Psoas muscle (tissue), 8 donors: ENCODE measurements around the gene AFAP1. TPM values are rescaled to one million over a fixed set of nuclear protein-coding genes. Genes with fewer than 3 reads are reported as not detected.

Experiments used
- ATAC-seq, 4 donors: fragments of 200-7000 bp; cut with Tn5 transposase; one replicate each; pipeline ENCODE4 v1.9.1; 2020; ENCODE audit warnings: moderate library complexity in 3 of 4, mild to moderate bottlenecking in 2 of 4
- DNase-seq, 2 donors: peaks; one replicate each; pipeline ENCODE4 v3.0.0-alpha.2; 2020
- H3K27ac ChIP-seq: fragments of 200-600 bp; one replicate; pipeline ENCODE4 v1.8.0; 2022
- H3K27me3 ChIP-seq, 3 donors: fragments of 200-600 bp in 1 of 3; one replicate each; pipeline versions ENCODE4 v1.6.1 to v1.8.0; 2013 to 2022; ENCODE audit warnings: low read length in 2 of 3, mild to moderate bottlenecking in 2 of 3, moderate library complexity in 1 of 3; ENCODE audit not compliant: insufficient read depth in 3 of 3
- H3K36me3 ChIP-seq, 2 donors: fragments of 200-600 bp in 1 of 2; one replicate each; pipeline versions ENCODE4 v1.6.1 to v1.8.0; 2013 to 2022; ENCODE audit warnings: low read depth in 1 of 2, mild to moderate bottlenecking in 1 of 2, moderate library complexity in 1 of 2; ENCODE audit not compliant: insufficient read depth in 1 of 2
- H3K4me1 ChIP-seq: fragments of 200-600 bp; one replicate; pipeline ENCODE4 v1.8.0; 2022
- H3K4me3 ChIP-seq: fragments of 200-600 bp; one replicate; pipeline ENCODE4 v1.8.0; 2022; ENCODE audit warnings: mild to moderate bottlenecking
- H3K9me3 ChIP-seq: fragments of 200-600 bp; one replicate; pipeline ENCODE4 v1.8.0; 2022
- CTCF ChIP-seq: fragments of 200-600 bp; IDR thresholded peaks from one replicate; pipeline ENCODE4 v1.8.0; 2022; ENCODE audit warnings: antibody characterized with exemption
- WGBS, 3 donors: extraction: QIAGEN DNeasy Blood & Tissue Kit; methylation state at CpG; one replicate each; pipeline versions ENCODE4 v1.1.6 to v1.1.7; 2013; 5-methylcytosine and 5-hydroxymethylcytosine counted together
- intact Hi-C, 2 donors: fragments of 100-400 bp; cut with DNase I; formaldehyde crosslinking; loops; one replicate each; pipeline versions ENCODE4 v1.11.0 to v1.14.2; 2022
- polyA plus RNA-seq, 3 donors: library from polyadenylated mRNA; stranded (reverse); fragments of 200-250 nt; gene quantifications; one replicate each; pipeline ENCODE4 v1.2.3, GENCODE V29; 2013
- total RNA-seq, 4 donors: library from RNA; stranded (reverse); fragmentation: NEBNext Ultra II Directional in 2 of 4; extraction: Animal tissue kit (Norgen Biotek cat#: 25700) in 2 of 4; gene quantifications; one replicate each; pipeline versions ENCODE4 v1.2.1 to v1.2.4, GENCODE V29; 2021 to 2023
- donor health status: healthy with polysubstance abuse.
- donor health status: DM: no; HTN: no; CAD: no; lungs with moderate emphysema.
- donor health status: Bipolar disorder and iron deficiency.
- donor health status: healthy.
- donor health status: DM: yes; HTN: yes; CAD: no.
- donor health status: DM: no; HTN: no; CAD: no.
- donor health status: DM: no; HTN: no; CAD: no.
- donor health status: DM: yes; HTN: yes; CAD: no.

The AFAP1 gene
- total and polyA plus RNA-seq, 7 donors, result 1.3 to 11.4 (median 2.6) TPM

- Histone ChIP-seq H3K27ac (no peak overlapping the region), H3K27me3 (no peaks in the 10 kb centered on the region), H3K4me3 (no peak overlapping the region), H3K36me3 (peaks cover 0 to 30% of the 10 kb centered on the region in 2 donors), H3K9me3 (no peaks in the 10 kb centered on the region), H3K4me1 (no peaks in the 10 kb centered on the region)
- 62 to 77% (median 68%) methylated on average over 5 of the region's 5 CpGs for WGBS, 3 donors
- no peak for DNase-seq
- intact Hi-C loops, result no loop called here
- ATAC-seq, result no peak
- no peak for TF ChIP-seq CTCF
Observed at GRCh38 chr4:7779432-7779768, 160.3 kb downstream of the AFAP1 start.

DNA sequence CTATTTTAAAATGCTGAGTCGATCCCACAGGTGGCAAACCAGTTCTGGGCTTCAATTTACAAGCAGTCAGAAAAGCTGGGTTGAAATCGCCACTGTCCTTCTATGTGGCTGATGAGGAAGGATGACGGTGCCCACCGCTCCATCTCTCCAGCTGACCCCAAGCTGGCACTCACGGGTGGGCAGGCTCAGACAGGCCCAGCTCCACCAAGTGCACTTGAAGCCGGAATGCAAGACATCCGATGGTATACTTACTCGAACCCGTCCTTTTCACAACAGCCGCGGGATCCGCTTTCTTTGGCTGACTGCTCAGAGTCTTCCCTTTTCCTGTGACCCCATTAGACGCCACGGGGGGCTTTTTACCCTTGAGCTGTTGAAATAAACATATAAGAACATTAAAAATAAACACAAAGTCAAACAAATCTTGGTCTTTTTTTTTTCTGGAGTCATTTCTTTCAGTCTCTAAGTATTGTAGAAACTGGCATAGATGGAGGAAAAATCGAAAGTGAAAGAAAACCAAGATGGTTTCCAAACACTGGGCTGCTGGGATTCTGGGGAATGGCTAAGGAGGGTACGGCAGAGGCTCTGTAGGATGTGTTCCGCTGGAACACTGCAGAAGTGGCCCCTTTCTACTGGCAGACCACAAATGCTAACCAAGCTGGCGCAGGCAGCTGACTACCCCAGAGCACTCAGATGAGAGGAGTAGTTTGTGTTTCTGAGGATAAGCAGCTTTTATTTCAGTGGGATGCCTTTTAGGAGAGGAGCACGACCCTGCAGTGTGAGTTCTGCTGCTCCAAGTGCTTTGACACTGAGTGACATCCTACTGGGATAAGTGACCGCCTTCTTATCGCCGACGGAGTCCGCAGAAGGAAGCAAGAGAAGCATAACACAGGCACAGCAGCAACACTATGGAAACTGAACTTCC, 160.9 kb downstream of the AFAP1 start:
- H3K9me3 ChIP-seq, result no peaks in the 10 kb centered on the region
- peaks cover 0 to 37% of the 10 kb centered on the region in 2 donors for H3K36me3 ChIP-seq
- 80 to 86% (median 83%) methylated on average over 24 of the region's 24 CpGs for WGBS, 3 donors
- ATAC-seq, result no peak
- H3K27ac ChIP-seq, result no peak overlapping the region
- TF ChIP-seq CTCF, result no peak
- no peak overlapping the region for H3K4me3 ChIP-seq
- no peaks in the 10 kb centered on the region for H3K27me3 ChIP-seq
- intact Hi-C loops, result no loop called here
- DNase-seq, result no peak
- no peaks in the 10 kb centered on the region for H3K4me1 ChIP-seq

- Histone ChIP-seq H3K4me1 (no peaks in the 10 kb centered on the region), H3K27me3 (no peaks in the 10 kb centered on the region), H3K9me3 (no peaks in the 10 kb centered on the region), H3K27ac (no peak overlapping the region), H3K36me3 (peaks cover 0 to 38% of the 10 kb centered on the region in 2 donors), H3K4me3 (no peak overlapping the region)
- ATAC-seq (no peak), DNase-seq (no peak)
- TF ChIP-seq CTCF, result no peak
- WGBS, 3 donors, result 95 to 98% (median 96%) methylated on average over 10 of the region's 10 CpGs
- intact Hi-C loops, result no loop called here
Observed at GRCh38 chr4:7777871-7778509, 161.7 kb downstream of the AFAP1 start.

DNA sequence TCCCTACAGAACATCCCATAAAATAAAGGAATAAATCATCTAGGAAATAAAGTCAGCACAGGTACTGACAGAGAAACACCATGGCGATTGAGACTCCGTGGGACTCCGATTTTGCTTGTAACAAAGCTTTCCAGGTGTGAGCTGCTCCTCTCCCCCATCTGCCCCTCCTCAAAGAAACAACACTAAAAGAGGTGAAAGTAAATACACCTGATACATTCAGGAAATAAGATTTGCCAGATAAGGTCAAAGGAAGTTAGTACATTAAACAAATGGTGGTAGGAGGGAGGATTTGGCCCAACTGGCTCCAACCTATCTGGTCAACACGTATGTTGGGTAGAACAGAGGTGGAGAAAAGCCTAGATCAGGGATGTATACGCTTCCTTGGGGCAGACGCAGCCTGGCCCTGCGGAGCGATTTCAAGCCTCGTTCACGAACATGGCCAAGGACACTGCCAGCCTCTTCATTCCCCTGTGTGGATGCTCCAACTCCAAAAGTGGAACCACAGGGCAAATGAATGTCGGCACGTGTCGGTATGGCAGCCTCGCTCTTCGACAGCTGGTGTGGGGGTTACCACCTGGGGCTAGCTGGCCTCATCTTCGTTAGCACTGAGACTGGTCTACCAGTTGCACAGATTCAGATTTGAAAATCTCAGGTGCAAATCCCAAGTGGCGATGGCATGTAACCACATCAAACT, 162.5 kb downstream of the AFAP1 start:
- ATAC-seq (no peak), DNase-seq (no peak)
- no peak for TF ChIP-seq CTCF
- no peaks in the 10 kb centered on the region for H3K9me3 ChIP-seq
- H3K27me3 ChIP-seq, result no peaks in the 10 kb centered on the region
- H3K4me1 ChIP-seq, result no peaks in the 10 kb centered on the region
- intact Hi-C loops, result no loop called here
- WGBS, 3 donors, result 95 to 97% (median 97%) methylated on average over 17 of the region's 17 CpGs
- peaks cover 0 to 44% of the 10 kb centered on the region in 2 donors for H3K36me3 ChIP-seq
- no peak overlapping the region for H3K27ac ChIP-seq
- H3K4me3 ChIP-seq, result no peak overlapping the region
